Trophoblast cell (in vitro differentiated cells and primary cell): ENCODE data around the gene THAP4.
"Not testable (repeated sequence)": the region's sequence is repeated elsewhere in the genome, so short reads cannot be mapped to it uniquely, and the experiment has no call there.

Source experiments
- DNase-seq, 2 donors: peaks; one replicate each; pipeline ENCODE4 v3.0.0-alpha.2; 2016
- H2AFZ ChIP-seq: 2 replicates; pipeline ENCODE4 v1.6.1; 2013; ENCODE audit warnings: low read length, moderate library complexity, mild to moderate bottlenecking; ENCODE audit not compliant: insufficient read depth, poor library complexity
- H2AK5ac ChIP-seq: 2 replicates; pipeline ENCODE4 v1.6.1; 2013; ENCODE audit warnings: mild to moderate bottlenecking, low read length
- H2BK120ac ChIP-seq: 2 replicates; pipeline ENCODE4 v1.6.1; 2013; ENCODE audit warnings: low read length, mild to moderate bottlenecking, moderate library complexity; ENCODE audit not compliant: insufficient read depth, poor library complexity
- H2BK12ac ChIP-seq: 2 replicates; pipeline ENCODE4 v1.6.1; 2013; ENCODE audit warnings: mild to moderate bottlenecking, low read length, moderate library complexity
- H2BK5ac ChIP-seq: 2 replicates; pipeline ENCODE4 v1.6.1; 2013; ENCODE audit warnings: low read length, low read depth, moderate library complexity, mild to moderate bottlenecking; ENCODE audit not compliant: poor library complexity
- H3K14ac ChIP-seq: 2 replicates; pipeline ENCODE4 v1.6.1; 2013; ENCODE audit warnings: mild to moderate bottlenecking, low read length
- H3K18ac ChIP-seq: 2 replicates; pipeline ENCODE4 v1.6.1; 2013; ENCODE audit warnings: mild to moderate bottlenecking, low read length
- H3K23ac ChIP-seq: 2 replicates; pipeline ENCODE4 v1.6.1; 2013; ENCODE audit warnings: low read length
- H3K27ac ChIP-seq: 2 replicates; pipeline ENCODE4 v1.5.1; 2013; ENCODE audit warnings: low read depth, mild to moderate bottlenecking, inconsistent platforms, low read length, moderate library complexity
- H3K27me3 ChIP-seq: 2 replicates; pipeline ENCODE4 v1.6.1; 2013; ENCODE audit warnings: inconsistent platforms, mild to moderate bottlenecking, low read length, moderate library complexity; ENCODE audit not compliant: insufficient read depth
- H3K36me3 ChIP-seq, 2 experiments: 1 replicate in 1 of 2; 2 replicates in 1 of 2; pipeline ENCODE4 v1.6.1; 2013; ENCODE audit warnings: low read length in 2 of 2, mild to moderate bottlenecking in 2 of 2, moderate library complexity in 1 of 2; ENCODE audit not compliant: insufficient read depth in 2 of 2, control insufficient read depth in 1 of 2
- H3K4ac ChIP-seq: 2 replicates; pipeline ENCODE4 v1.6.1; 2013; ENCODE audit warnings: low read depth, mild to moderate bottlenecking, low read length, moderate library complexity
- H3K4me1 ChIP-seq, 2 experiments: 1 replicate in 1 of 2; 2 replicates in 1 of 2; pipeline ENCODE4 v1.6.1; 2013; ENCODE audit warnings: low read length in 2 of 2, mild to moderate bottlenecking in 2 of 2, moderate library complexity in 1 of 2; ENCODE audit not compliant: insufficient read depth in 2 of 2, control insufficient read depth in 1 of 2
- H3K4me2 ChIP-seq: 2 replicates; pipeline ENCODE4 v1.6.1; 2013; ENCODE audit warnings: inconsistent platforms, mild to moderate bottlenecking, low read length, moderate library complexity
- H3K4me3 ChIP-seq: 2 replicates; pipeline ENCODE4 v1.5.1; 2013; ENCODE audit warnings: mild to moderate bottlenecking, low read depth, low read length, inconsistent platforms
- H3K79me1 ChIP-seq: one replicate; pipeline ENCODE4 v1.6.1; 2013; ENCODE audit warnings: low read length
- H3K79me2 ChIP-seq: 2 replicates; pipeline ENCODE4 v1.6.1; 2013; ENCODE audit warnings: low read length, mild to moderate bottlenecking; ENCODE audit not compliant: control insufficient read depth, insufficient read depth, poor library complexity
- H3K9ac ChIP-seq: 2 replicates; pipeline ENCODE4 v1.6.1; 2013; ENCODE audit warnings: mild to moderate bottlenecking, low read length
- H3K9me3 ChIP-seq: 2 replicates; pipeline ENCODE4 v1.6.1; 2013; ENCODE audit warnings: low read depth, mild to moderate bottlenecking, control low read depth, inconsistent platforms, low read length; ENCODE audit not compliant: insufficient read depth
- H4K12ac ChIP-seq: 2 replicates; pipeline ENCODE4 v1.6.1; 2013; ENCODE audit warnings: low read depth, mild to moderate bottlenecking, low read length, moderate library complexity
- H4K8ac ChIP-seq: 2 replicates; pipeline ENCODE4 v1.6.1; 2013; ENCODE audit warnings: low read depth, mild to moderate bottlenecking, low read length, moderate library complexity
- H4K91ac ChIP-seq: one replicate; pipeline ENCODE4 v1.6.1; 2013; ENCODE audit warnings: low read depth, mild to moderate bottlenecking, low read length, moderate library complexity
- WGBS: extraction: QIAGEN DNeasy Blood & Tissue Kit; methylation state at CpG from one replicate; pipeline ENCODE4 v1.1.7; 2013; ENCODE audit warnings: missing lambda C conversion rate; ENCODE audit not compliant: insufficient read length, insufficient coverage; ENCODE audit errors: extremely low coverage; 5-methylcytosine and 5-hydroxymethylcytosine counted together

The THAP4 gene

GRCh38 chr2:241589863-241590262, 47.1 kb downstream of the THAP4 start:
- not testable (repeated sequence) for H3K27me3 ChIP-seq, H3K27ac ChIP-seq, H3K79me2 ChIP-seq, H3K9ac ChIP-seq, H3K4ac ChIP-seq, H3K18ac ChIP-seq, H3K79me1 ChIP-seq, H3K4me1 ChIP-seq, H3K23ac ChIP-seq, H3K4me3 ChIP-seq, H2BK12ac ChIP-seq, H3K4me2 ChIP-seq, DNase-seq, H4K12ac ChIP-seq, H2BK120ac ChIP-seq, H3K14ac ChIP-seq, H2AK5ac ChIP-seq, H4K91ac ChIP-seq, H4K8ac ChIP-seq, H2AFZ ChIP-seq, H2BK5ac ChIP-seq
- Histone ChIP-seq H3K9me3 (peaks cover 16% of the 10 kb centered on the region), H3K36me3 (peaks cover 17 to 26% of the 10 kb centered on the region in 2 experiments)
- no CpG with 5 or more reads among the region's 17 CpGs for WGBS

- Histone ChIP-seq H2AK5ac (no peak overlapping the region), H4K91ac (no peak overlapping the region), H3K4ac (no peak overlapping the region), H3K14ac (no peak overlapping the region), H3K79me2 (no peaks in the 10 kb centered on the region), H3K18ac (no peak overlapping the region), H2BK12ac (no peak overlapping the region), H2BK120ac (no peak overlapping the region), H3K27ac (no peak overlapping the region), H3K27me3 (no peaks in the 10 kb centered on the region), H3K4me1 (peaks cover 0 to 6% of the 10 kb centered on the region in 2 experiments), H3K4me2 (no peak overlapping the region), H3K9ac (no peak overlapping the region), H2AFZ (no peak overlapping the region), H3K9me3 (peaks cover 28% of the 10 kb centered on the region), H4K12ac (no peak overlapping the region), H3K36me3 (peaks cover 28% of the 10 kb centered on the region in 2 experiments), H3K79me1 (no peaks in the 10 kb centered on the region), H3K23ac (no peak overlapping the region), H2BK5ac (no peak overlapping the region), H4K8ac (no peak overlapping the region), H3K4me3 (no peak overlapping the region)
- no peak for DNase-seq
- no CpG with 5 or more reads among the region's 2 CpGs for WGBS
Measured at GRCh38 chr2:241586564-241587264, 50.2 kb downstream of the THAP4 start.

GRCh38 chr2:241584436-241584835, 52.5 kb downstream of the THAP4 start:
- Histone ChIP-seq H3K4me1 (peaks cover 0 to 6% of the 10 kb centered on the region in 2 experiments), H3K4me2 (no peak overlapping the region), H3K9ac (no peak overlapping the region), H2AFZ (no peak overlapping the region), H3K4me3 (no peak overlapping the region), H3K18ac (no peak overlapping the region), H3K27me3 (no peaks in the 10 kb centered on the region), H3K79me2 (no peaks in the 10 kb centered on the region), H3K23ac (no peak overlapping the region), H2BK5ac (no peak overlapping the region), H2BK12ac (no peak overlapping the region), H2BK120ac (no peak overlapping the region), H3K14ac (no peak overlapping the region), H3K4ac (no peak overlapping the region), H2AK5ac (no peak overlapping the region), H4K12ac (no peak overlapping the region), H3K9me3 (peaks cover 23% of the 10 kb centered on the region), H3K79me1 (no peaks in the 10 kb centered on the region), H4K91ac (no peak overlapping the region), H3K36me3 (peaks cover 28 to 29% of the 10 kb centered on the region in 2 experiments), H3K27ac (no peak overlapping the region), H4K8ac (no peak overlapping the region)
- WGBS: no CpG with 5 or more reads among the region's 12 CpGs
- DNase-seq: no peak

GRCh38 chr2:241582806-241583205, 54.2 kb downstream of the THAP4 start:
- Histone ChIP-seq H3K4ac (no peak overlapping the region), H3K23ac (no peak overlapping the region), H3K9ac (no peak overlapping the region), H2AFZ (no peak overlapping the region), H2BK120ac (no peak overlapping the region), H3K27ac (no peak overlapping the region), H3K14ac (no peak overlapping the region), H3K4me2 (no peak overlapping the region), H3K4me1 (peaks cover 0 to 6% of the 10 kb centered on the region in 2 experiments), H3K79me2 (no peaks in the 10 kb centered on the region), H2BK5ac (no peak overlapping the region), H3K27me3 (no peaks in the 10 kb centered on the region), H3K4me3 (no peak overlapping the region), H2AK5ac (no peak overlapping the region), H4K91ac (no peak overlapping the region), H3K79me1 (no peaks in the 10 kb centered on the region), H4K8ac (no peak overlapping the region), H3K9me3 (peaks cover 23% of the 10 kb centered on the region), H2BK12ac (no peak overlapping the region), H4K12ac (no peak overlapping the region), H3K36me3 (peaks cover 28 to 31% of the 10 kb centered on the region in 2 experiments), H3K18ac (no peak overlapping the region)
- WGBS: no CpG with 5 or more reads among the region's 4 CpGs
- DNase-seq: no peak
